Neural cell (in vitro differentiated cells): ENCODE results near the gene SOX13.

Source experiments
- EP300 ChIP-seq: fragments of 450-650 bp; conservative IDR thresholded peaks from 2 replicates; pipeline ENCODE4 v1.6.1; 2014; ENCODE audit warnings: antibody characterized with exemption, mild to moderate bottlenecking, moderate library complexity; ENCODE audit not compliant: poor library complexity, severe bottlenecking
- EZH2 ChIP-seq: fragments of 200-600, 300-800 bp; shearing (Covaris generic), sonication (generic); IDR thresholded peaks from 2 replicates; pipeline ENCODE4 v1.6.1; 2014; ENCODE audit warnings: antibody characterized with exemption, low read length, borderline replicate concordance, mild to moderate bottlenecking; ENCODE audit not compliant: insufficient read depth, poor library complexity, severe bottlenecking
- MXI1 ChIP-seq: fragments of 450-650 bp; conservative IDR thresholded peaks from 2 replicates; pipeline ENCODE4 v1.6.1; 2014; ENCODE audit warnings: antibody characterized with exemption, mild to moderate bottlenecking; ENCODE audit not compliant: poor library complexity, severe bottlenecking
- POLR2AphosphoS5 ChIP-seq: IDR thresholded peaks from 2 replicates; pipeline ENCODE4 v1.6.1; 2012
- RAD21 ChIP-seq: fragments of 450-650 bp; conservative IDR thresholded peaks from 2 replicates; pipeline ENCODE4 v1.6.1; 2014; ENCODE audit warnings: antibody characterized with exemption, mild to moderate bottlenecking, moderate library complexity
- SMC3 ChIP-seq: fragments of 450-650 bp; conservative IDR thresholded peaks from 2 replicates; pipeline ENCODE4 v1.6.1; 2014; ENCODE audit warnings: antibody characterized with exemption, mild to moderate bottlenecking, moderate library complexity; ENCODE audit not compliant: poor library complexity
- TAF1 ChIP-seq: IDR thresholded peaks from 2 replicates; pipeline ENCODE4 v1.6.1; 2012; ENCODE audit warnings: low read depth
- TF ChIP-seq, protein P1 (sequence below): fragments of 450-650 bp; IDR thresholded peaks from 2 replicates; pipeline ENCODE4 v1.5.1; 2014; ENCODE audit warnings: antibody characterized with exemption, mild to moderate bottlenecking, moderate library complexity; ENCODE audit not compliant: poor library complexity, severe bottlenecking

DNA sequence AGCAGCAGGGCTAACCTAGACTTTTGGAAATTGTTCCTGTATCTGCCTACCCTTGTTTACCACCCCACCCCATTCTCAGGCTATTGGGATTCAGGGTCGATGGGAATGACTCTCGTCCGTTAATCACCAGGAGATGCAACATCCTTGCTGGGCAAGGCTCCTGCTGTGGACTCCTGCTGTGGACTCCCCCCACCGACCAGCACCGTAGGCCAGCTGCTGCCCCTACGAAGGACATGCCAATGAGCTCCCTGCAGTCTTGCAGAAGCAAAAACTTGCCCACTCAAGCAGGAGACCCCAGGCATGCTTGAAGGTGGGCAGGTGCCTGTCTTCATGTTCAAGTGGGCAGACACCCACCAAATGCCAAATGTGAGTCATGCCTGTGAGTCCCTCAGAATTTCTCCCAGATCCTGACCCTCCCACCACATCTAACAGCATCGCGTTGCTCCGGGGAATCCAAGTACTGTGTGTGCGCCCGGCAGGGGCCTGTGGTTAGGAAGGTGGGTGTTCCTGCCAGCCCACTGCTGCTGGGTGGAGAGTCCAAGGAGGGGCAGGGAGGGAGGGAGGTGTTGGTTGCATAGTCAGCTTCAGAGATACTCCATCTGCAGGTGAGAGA, 41.7 kb upstream of the SOX13 start:
- TF ChIP-seq, protein P1, sequence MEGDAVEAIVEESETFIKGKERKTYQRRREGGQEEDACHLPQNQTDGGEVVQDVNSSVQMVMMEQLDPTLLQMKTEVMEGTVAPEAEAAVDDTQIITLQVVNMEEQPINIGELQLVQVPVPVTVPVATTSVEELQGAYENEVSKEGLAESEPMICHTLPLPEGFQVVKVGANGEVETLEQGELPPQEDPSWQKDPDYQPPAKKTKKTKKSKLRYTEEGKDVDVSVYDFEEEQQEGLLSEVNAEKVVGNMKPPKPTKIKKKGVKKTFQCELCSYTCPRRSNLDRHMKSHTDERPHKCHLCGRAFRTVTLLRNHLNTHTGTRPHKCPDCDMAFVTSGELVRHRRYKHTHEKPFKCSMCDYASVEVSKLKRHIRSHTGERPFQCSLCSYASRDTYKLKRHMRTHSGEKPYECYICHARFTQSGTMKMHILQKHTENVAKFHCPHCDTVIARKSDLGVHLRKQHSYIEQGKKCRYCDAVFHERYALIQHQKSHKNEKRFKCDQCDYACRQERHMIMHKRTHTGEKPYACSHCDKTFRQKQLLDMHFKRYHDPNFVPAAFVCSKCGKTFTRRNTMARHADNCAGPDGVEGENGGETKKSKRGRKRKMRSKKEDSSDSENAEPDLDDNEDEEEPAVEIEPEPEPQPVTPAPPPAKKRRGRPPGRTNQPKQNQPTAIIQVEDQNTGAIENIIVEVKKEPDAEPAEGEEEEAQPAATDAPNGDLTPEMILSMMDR = no peak
- TF ChIP-seq MXI1 = no peak
- no peak for TF ChIP-seq POLR2AphosphoS5
- no peak for TF ChIP-seq SMC3
- TF ChIP-seq RAD21 = no peak
- TF ChIP-seq EZH2 = no peak
- no peak for TF ChIP-seq TAF1
- no peak for TF ChIP-seq EP300
